ENCODE data around the gene KLHL30.
"Not testable (repeated sequence)": the region's sequence is repeated elsewhere in the genome, so short reads cannot be mapped to it uniquely, and the experiment has no call there.

The KLHL30 gene

DNA sequence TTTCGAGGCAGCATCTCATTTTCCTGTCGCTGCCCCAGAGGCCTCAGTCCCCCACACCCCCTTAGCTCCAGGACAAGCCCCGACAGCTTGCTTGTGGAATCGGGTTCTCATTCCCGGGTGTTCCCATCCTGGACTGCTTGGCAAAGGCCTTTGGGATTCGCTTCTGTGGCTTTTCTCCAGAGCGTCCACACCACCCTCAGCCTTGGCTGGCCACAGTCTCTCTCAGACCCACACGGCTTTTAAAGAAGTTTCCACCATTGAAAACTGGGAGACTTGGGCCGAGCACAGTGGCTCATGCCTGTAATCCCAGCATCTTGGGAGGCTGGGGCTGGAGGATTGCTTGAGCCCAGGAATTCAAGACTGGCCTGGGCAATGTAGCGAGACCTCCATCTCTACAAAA lies 35.6 kb upstream of the KLHL30 start:
- DNase-seq (ENCODE audit: low read depth in 3 of 3) = no peak

DNA sequence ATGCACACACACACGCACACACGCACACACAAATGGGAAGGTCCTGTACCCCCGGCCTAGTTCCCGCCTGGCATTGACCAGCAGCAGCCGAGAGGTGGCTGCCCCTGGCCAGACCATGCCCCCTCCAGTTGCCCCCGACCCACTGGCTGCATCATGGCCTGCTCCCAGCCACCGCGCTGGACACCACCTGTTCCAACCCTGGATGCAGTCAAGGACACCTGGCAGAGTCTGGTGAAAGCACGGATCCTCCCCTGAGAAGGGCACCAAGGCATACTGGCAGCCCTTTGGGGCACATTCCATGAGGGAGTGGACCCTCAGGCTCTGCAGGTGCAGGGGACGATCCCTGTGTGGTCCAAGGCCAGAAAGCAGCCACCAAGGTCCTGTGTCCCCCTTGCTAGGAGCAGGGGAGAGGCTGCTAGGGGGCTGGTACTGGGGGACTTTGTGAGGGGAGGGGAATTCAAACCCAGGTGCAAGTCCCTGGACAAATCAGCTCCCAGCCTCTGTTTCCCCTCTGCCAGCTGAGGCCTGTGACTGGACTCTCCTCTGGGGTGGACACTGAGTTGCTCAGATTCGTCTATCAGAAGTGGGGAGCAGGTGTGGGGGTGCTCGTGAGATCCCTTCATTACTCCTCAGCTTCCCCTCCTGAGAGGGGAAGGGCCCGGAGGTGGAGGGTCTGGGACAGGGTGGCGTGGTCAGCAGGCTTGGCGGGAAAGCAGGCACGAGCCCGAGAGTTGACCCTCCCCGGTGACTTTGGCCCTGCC lies 34.8 kb upstream of the KLHL30 start:
- no peak for DNase-seq (ENCODE audit: low read depth in 3 of 3)

DNA sequence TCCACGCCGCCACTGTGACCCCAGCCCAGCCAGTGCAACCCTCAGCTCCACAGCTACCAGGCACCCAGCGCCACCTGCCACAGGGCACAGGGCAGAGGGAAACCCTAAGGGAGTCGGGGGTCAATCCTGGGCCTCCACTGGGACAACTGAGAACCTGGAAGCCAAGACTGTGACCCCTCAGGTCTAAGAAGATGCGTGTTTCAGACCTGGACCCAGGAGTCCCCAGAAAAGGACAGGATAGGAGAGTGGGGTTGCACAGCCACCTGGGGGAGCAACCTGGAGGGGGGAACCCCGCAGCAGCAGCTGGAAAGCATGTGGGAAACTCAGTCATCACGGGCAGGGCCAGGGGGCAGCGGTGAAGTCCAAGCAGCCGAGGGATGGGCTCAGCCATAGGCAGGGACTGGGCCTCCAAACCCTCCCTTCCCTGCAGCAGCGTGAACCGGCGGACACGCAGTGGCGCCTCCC lies 34.2 kb upstream of the KLHL30 start:
- no peak for DNase-seq (ENCODE audit: low read depth in 3 of 3)

DNA sequence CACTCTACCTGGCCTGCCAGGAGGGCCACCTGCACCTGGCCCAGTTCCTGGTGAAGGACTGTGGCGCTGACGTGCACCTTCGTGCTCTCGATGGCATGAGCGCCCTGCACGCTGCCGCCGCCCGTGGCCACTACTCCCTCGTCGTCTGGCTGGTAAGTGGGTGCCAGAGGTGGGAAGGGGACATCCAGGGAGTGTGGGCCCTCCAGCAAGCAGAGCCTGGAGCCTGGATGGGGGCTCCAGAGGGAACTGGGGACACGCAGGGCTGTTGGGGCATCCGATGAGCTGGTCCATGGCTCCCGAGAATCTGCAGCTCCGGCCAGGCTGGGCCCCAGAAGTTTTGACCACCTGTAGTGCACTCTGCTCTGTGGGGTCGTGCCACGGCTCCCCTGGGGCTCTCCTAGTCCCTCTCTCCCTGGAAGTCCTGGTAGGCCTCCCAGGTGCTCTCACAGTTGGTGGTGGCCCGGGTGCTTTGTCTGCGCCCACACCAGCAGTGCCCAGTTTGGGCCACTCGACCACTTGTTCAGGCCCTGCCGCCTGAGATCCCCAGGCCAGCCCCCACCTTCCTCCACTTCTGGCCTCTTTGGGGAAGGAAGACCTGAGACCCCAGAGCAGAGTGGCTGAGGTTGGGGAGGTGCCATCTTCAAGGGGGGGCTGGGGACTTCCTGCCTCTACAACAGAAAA lies 33.6 kb upstream of the KLHL30 start:
- no peak for DNase-seq (ENCODE audit: low read depth in 3 of 3)

DNA sequence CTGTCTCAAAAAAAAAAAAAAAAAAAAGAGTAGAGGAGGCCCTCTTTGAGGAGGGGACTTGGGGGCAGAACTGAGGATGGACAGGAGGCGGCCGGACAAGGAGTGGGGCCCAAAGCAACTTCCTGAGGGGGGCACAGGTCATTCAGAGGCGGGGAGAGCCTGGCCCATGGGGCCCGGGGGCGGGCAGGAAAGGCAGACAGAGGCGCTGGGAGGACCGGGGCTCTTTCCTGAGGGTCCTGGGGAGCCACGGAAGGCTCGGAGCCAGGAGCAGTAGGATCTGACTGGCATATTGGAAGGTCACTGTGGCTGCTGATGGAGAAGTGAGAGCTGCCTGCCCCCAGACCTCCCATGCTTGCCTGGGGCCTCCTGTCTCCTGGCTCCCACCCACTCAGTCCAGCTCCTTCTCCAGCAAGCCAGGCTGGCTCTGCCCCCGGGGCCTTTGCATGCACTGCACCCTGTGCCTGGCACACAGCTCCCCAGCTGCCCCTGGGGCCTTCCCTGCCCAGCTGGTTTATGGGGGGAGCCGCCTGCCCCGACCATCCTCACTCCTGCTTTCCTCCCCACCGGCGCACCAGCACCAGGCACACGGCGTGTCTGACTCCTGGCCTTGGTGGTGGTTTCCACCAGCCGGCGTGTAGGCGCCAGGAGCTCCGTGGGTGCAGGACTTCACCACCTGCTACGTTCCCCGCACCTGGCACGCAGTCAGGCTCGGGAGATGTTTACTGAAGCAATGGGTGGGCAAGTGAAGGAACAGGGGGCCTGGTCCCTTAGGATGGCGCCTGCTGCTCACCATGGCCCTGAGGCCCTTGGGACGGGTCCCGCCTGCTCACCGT lies 32.7 kb upstream of the KLHL30 start:
- no peak for DNase-seq (ENCODE audit: low read depth in 3 of 3)

DNA sequence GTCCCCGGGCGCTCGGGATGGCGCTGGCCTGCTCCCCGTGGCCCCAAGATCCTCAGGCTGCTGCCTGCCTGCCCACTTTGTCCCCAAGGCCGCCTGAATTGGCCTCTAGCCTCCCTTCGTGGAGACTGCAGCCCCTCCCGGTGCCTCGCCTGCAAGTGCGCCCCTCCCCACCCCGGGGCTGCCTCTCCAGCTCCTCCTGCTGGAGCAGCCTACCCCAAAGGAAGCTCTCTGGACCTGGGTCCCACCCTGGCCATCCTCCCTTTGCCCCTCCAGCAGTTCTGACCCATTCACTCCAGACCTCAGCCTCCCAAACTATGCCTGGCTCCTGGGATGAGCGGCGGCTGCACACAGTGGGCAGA lies 32.1 kb upstream of the KLHL30 start:
- no peak for DNase-seq (ENCODE audit: low read depth in 3 of 3)

DNA sequence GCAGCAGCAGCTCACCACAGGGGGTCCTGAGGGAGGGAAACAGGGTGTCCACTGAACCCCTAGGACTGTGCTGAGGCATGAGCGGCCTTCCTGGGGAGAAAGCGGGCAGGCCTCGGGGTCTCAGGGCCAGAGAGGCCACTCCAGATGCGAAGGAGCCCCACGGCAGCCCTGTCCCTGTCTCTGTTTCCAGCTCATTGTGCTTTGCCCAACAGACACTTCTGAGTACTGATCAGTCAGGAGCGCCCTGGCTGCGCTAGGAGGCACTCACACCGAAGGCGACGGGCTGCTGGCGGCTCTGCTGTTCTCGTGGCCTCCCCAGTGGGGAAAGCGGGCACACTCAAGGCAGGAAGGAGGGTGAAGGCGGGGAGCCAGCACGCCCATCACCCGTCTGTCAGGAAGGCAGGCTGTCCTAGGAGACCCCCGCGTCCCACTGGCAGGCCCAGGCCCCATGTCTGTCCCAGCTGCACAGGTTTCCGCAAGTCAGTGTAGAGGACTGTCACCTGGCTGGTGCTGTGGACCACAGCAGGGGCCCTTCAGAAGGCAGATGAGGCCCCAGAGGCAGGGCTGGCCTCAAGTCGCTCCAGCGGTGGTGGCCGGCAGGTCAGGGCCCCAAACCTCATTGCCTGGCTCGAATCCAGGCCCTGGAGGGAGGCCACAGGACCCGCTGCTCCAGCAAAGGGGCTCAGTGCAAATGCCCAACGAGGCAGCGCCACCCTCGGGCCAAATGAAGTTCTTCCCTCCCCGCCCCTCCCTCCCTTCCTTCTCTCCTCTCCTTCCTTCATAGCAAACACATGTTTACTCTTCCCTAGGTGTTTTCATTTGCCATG lies 31.6 kb upstream of the KLHL30 start:
- DNase-seq (ENCODE audit: low read depth in 3 of 3) = no peak

DNA sequence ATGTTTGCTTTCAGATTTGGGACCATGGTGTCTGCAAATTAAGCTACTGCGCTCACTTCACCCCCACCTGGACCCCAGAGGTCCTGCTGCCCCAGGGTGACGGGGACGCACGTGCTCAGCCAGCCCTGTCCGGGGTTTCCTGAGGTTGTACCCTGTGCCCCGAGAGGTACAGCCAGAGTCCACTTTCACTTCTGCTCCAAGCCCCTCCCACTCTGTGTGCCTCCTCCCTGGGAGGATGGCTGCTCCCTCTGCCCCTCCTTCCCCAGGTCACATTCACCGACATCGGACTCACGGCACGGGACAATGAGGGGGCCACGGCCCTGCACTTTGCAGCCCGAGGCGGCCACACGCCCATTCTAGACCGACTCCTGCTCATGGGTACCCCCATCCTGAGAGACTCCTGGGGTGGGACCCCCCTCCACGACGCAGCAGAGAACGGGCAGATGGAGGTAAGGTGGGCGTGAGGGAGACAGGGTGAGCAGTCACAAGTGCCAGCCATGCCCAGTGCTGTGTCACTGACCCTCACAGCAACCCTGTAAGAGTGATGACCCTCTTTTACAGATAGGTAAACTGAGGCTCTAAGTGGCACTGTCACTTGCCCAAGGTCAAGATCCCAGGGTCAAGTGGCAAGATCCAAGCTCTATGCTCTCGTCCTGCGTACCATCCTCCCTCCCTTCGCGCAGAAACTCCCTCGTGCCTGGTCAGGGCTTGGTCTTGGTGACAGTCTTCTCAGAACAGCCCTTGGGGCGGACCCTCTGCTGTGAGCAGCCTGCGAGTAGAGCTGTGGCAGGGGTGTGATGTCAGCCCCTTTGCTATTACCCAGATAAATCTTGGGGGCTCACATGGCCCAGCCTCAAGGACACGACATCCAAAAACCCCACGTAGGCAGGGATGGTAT lies 30.7 kb upstream of the KLHL30 start:
- DNase-seq (ENCODE audit: low read depth in 3 of 3) = no peak

DNA sequence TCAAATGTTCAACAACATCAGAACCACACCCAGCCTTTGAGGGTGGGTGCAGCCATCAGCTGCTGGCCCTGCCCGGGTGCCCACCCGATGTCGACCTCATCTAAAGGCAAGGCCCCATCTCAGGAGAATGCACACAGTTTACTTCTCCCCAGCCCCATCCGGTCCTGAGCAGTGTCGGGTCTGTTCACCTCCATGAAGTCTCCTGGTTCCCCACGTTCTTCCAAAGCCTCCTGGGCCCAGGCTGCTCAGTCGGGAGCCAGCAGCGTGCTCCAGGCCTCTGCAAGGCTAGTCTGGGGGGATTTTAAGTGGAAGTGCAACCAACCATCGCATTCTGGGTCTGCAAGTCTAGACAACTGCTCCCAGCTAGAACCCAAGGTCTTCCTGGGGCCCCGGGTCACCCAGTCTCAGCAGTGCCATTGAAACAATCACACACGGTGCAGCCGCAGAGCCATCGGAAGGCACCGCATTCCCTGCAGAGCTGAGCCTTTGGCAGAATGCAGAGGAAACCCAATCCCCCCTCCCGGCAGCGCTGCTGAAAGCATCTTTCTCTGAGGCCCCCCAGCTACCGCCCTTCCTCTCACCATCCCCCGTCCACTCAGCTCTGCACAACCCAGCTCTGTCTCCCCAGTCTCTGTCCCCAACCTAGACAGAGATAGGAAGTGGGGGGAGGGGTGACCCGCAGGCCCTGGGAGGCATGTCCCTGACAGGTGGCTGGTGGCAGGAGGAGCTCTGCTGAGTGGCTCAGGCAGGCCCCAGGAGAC lies 29.9 kb upstream of the KLHL30 start:
- no peak for DNase-seq (ENCODE audit: low read depth in 3 of 3)

DNA sequence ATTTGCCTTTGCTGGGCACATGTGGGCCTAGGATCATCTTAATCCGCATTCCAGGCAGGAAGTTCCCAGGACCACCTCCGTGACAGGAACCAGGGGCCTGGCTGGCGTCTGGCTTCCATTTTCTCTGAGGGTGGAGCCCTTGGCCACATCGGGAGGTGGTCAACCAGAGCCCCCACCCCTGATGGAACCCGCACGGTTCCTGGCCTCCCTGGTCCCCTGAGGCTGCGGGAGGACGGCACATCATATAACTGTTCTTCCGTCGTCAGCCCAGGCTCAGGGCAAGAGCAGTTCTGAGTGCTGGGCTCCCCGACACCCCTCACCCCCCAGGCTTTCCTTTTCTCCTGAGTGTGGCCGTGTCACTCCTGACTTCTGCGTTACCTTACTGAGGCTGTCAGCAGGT lies 24.9 kb upstream of the KLHL30 start:
- no peak for DNase-seq (ENCODE audit: low read depth in 3 of 3)

DNA sequence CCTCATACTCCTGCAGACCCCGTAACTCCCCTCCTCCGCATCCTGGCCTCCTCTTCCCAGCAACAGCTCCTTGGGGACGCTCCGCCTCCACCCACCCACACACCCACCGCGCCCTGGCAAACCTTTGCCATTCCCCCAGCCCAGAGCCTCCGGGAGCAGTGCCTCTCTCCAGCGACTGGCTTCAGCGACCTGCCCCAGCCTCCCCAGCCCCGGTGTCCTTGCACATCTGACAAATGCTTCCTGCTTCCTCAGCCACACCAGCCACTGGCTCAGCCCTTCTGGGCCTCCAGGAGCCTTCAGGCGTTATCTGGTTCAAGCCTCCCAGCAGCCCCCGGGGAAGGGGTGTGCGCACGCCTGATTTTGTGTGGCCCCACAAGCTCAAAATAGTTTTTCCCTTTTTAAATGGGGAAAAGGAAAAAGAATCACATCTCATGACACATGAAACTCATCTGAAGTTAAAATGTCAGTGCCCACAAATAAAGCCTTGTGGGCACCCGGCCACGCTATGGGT lies 24.1 kb upstream of the KLHL30 start:
- no peak for DNase-seq (ENCODE audit: low read depth in 3 of 3)

DNA sequence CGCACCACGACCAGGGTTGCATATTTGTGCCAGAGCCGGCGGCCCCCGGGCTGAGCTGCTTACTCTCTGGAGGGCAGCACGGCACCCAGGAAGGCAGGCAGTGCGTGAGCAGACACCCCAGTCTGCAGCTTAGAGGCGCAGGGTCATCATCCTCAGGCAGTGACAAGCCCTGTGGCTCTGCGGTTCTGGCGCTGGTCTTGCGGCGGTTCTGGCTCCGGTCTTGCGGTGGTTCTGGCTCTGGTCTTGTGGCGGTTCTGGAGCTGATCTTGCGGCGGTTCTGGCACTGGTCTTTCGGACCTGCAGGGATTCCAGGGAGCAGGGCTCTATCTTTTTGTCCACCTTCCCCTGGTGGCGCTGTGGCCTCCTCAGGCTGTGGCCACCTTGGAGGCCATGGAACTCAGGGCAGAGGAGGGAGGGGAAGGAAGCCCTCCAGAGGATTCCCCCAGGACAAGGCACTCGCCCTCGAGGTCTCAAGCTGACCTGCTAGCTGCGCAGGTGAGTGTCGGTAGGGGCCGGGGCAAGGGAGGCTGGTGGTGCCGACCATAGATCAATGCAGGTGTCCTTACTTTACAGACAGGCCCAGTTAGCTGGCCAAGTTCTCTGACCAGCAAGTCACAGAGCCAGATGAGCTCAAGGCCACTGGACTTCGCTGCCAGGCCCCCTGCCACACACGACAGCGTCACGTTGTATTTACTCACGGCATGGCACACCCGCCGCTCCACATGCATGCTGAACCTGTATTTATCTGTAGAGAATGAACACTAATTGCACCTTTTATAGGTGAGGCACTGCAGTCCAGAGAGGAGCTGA lies 23.4 kb upstream of the KLHL30 start:
- no peak for DNase-seq (ENCODE audit: low read depth in 3 of 3)

DNA sequence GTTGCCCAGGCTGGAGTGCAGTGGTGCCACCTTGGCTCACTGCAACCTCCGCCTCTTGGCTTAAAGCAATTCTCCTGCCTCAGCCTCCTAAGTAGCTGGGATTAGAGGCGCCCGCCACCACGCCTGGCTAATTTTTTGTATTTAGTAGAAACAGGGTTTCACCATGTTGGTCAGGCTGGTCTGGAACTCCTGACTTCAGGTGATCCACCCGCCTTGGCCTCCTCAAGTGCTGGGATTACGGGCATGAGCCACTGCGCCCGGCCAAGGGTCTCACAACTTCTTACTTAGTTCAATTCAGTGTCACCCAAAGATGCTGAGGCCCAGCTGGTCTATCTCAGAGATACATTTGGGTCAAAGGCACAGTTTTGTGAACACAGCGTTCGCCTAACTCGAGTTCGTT lies 22.8 kb upstream of the KLHL30 start:
- DNase-seq (ENCODE audit: low read depth in 3 of 3) = not testable (repeated sequence)

DNA sequence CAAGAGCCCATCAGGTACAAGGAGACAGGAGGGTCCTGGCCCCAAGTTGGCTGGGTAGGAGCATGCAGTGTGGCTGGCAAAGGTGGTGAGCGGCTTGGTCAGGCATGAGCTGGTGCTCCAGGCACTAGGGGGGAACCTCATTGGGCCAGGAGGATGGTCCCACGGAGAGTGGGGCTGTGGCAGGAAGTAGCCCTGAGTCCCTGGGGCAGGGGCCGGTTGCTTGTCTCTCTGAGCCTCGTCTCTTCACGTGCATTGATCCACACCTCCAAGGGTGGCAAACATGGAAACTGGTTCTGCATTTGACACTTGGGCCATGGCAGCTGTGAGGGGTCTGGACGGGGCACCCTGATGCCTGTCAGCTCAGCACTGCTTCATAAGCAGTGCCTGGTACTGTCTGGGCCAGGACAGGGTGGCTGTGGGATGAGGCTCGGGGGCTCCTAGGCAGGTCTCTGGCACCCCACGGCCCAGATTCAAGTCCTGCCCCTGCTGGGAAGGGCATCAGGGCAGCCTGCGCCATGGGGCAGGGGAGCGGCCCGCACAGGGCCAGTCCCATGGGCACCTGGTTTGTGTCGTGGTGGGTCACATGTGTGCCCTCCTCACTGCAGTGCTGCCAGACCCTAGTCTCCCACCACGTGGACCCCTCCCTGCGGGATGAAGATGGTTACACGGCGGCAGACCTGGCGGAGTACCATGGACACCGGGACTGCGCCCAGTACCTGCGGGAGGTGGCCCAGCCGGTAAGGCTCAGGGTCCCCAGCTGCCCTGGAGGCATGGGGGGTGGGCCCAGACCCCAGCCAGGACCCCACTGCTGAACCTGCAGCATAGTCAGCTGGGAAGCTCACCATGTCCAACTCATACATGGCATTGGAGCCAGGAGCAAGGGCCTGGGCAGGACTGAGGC lies 21.9 kb upstream of the KLHL30 start:
- no peak for DNase-seq (ENCODE audit: low read depth in 3 of 3)

DNA sequence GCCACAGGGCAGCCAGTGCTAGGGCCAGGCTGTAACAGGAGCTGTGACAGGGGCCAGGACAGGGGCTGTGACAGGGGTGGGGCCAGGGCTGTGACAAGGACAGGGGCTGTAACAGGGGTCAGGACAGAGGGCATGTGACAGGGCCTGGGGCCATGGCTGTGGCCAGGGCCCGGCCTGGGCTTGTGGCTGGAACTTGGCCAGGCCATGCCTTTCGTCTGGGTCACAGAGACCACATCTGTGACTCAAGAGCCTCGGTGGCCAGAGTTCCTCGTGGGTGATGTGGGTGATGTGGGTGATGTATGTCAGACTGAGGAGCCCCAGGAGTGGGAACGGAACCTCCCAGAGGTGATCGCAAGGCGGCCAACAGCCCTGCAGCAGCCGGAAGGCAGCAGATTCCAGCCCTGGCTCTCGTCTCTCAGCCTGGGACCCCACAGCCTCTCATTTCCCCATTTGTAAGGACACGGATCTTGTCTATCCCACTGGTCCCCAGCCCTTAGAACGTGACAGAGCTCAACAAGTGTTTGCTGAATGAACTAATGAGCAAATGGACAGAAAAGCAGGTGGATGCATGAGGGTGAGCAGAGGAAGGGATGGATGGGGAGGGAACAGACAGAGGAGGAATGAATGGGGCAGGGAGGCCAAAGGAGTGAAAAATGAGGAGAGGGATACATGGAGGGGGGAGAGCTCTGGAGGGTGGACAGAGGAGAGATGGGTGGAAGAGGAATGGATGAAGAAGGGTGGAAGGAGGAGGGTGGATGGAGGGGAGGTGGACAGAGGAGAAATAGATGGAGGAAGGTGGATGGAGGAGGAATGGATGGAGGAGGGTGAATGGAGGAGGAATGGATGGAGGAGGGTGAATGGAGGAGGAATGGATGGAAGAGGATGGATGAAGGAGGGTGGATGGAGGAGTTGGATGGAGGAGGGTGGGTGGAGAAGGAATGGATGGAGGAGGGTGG lies 21.0 kb upstream of the KLHL30 start:
- no peak for DNase-seq (ENCODE audit: low read depth in 3 of 3)

DNA sequence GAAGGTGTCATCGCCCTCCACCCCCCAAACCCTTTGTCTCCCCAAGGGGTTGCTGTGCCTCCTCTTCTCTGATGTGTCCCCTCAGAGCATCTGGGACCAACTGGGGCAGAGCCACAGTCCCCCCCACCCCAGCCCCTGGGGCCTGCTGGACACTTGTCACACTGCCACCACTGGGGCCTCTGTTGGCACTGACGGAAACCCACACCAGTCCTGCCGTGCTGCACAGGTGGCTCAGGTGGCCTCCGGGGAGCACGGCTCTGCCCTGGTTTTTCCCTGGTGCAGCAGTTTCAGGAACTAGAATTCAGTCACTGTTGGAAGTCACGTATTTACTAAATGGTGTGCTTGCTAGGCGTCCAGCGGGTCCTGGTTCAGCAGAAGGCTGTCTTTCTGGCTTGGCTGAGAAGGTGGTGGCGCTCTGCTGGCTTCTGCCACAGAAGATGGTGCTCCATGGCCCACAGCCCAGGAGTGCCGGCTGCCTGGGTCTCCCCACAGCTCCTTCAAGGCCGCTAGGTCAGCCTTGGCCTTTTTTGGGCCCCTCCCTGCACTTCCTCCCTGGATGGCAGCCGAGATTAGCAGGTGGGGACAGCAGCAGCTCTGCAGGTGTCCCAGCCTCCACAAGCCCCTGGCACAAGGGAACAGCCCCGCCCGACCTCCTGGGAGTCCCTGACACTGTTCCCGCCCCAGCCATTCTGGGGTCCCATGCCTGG lies 18.6 kb upstream of the KLHL30 start:
- no peak for DNase-seq (ENCODE audit: low read depth in 3 of 3)
